ENCODE data around the gene EXOC7. TPM values are rescaled to one million over a fixed set of nuclear protein-coding genes. Genes with fewer than 3 reads are reported as not detected.

EXOC7 gene
- total and polyA plus RNA-seq, 2 of the 4 experiments (the other 2 are of a cell fraction): 85.9 to 118 TPM

DNA sequence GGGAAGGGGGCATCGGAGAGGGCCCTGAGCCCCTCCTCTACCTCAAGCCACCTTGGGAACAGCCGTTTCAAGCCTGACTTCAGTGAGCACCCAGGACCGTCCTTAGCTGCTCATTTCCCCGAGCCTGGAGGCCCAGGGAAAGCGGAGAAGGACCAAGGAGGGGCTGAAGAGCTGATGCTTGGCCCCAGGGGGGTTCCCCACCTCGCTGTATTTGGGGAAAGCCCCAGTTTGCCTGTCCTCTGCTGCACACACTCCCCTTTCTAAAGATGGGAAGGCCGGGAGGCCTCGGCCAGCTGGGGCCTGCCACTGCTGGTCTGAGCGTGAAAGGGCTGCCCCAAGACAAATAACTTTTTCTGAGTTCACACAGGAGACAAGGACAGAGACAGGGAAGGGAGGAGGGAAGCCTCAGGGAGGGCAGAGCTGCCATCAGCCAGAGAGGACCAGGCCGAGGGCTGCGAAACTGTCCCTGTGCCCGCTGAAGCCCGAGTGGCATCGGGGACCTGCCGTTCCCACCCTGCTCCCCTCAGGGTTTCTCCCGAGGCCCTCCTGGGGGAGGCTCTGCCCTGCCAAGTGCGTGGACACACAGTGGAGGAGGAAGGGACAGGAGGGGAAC lies 13.0 kb downstream of the EXOC7 start:
- 94% methylated on average over 8 of the region's 17 CpGs; no CpG with 5 or more reads in 1 of the 2 experiments for WGBS, 2 experiments (ENCODE audit: extremely low coverage in 2 of 2, insufficient read length in 1 of 2)
- intact Hi-C loops (cut with micrococcal nuclease): no loop called here
- dilution Hi-C loops (cut with HindIII; ENCODE audit: low sequenced_read_pairs, unreplicated experiment): no loop called here

More for the DNA sequence above, 13.0 kb downstream of the EXOC7 start:
- no peaks in the 10 kb centered on the region; the same call in 1 of the 2 replicates for H4K20me1 ChIP-seq (ENCODE audit: insufficient read depth, low read length)
- no peak overlapping the region for H2BK120ac ChIP-seq (ENCODE audit: low read depth, low read length)
- no peak overlapping the region for H3K4ac ChIP-seq (ENCODE audit: low read depth, low read length)
- H2BK5ac ChIP-seq (ENCODE audit: low read depth, low read length, poor library complexity, severe bottlenecking): no peak overlapping the region
- H2AK9ac ChIP-seq (replicated peaks; ENCODE audit: low read depth, low read length, poor library complexity): no peak overlapping the region
- H3K4me1 ChIP-seq (ENCODE audit: control insufficient read depth, insufficient read depth, low read length): no peaks in the 10 kb centered on the region
- no peak overlapping the region for H2AK5ac ChIP-seq (ENCODE audit: low read depth, low read length)
- peaks cover 5 to 20% of the 10 kb centered on the region in 2 experiments; a peak in 3 of 4 replicates for H3K79me1 ChIP-seq (ENCODE audit: low read depth in 1 of 2, low read length in 2 of 2)
- H3K36me3 ChIP-seq (ENCODE audit: control insufficient read depth, insufficient read depth, low read length): peaks cover 71% of the 10 kb centered on the region
- no peaks in the 10 kb centered on the region for H3K9me1 ChIP-seq (ENCODE audit: insufficient read depth, low read length)
- ChIA-PET POLR2A (ENCODE audit: unreplicated experiment) (no interaction called here), CTCF (no interaction called here)
- TF ChIP-seq RAD21 (IDR thresholded peaks at IDR 0.05; ENCODE audit: low read length) (no peak), POLR2A (IDR thresholded peaks at IDR 0.05; ENCODE audit: low read depth, low read length) (no peak), FOS (IDR thresholded peaks at IDR 0.05; ENCODE audit: low read depth, low read length) (no peak), CEBPB (IDR thresholded peaks at IDR 0.05; ENCODE audit: low read depth, low read length) (no peak), MAFK (IDR thresholded peaks at IDR 0.05; ENCODE audit: low read depth, low read length) (no peak), RCOR1 (IDR thresholded peaks at IDR 0.05; ENCODE audit: insufficient replicate concordance, low read length) (no peak), MAZ (IDR thresholded peaks at IDR 0.05; ENCODE audit: borderline replicate concordance, low read depth, low read length) (no peak), BHLHE40 (IDR thresholded peaks at IDR 0.05; ENCODE audit: low read depth, low read length) (no peak), NFE2L2 (IDR thresholded peaks at IDR 0.05; ENCODE audit: low read depth, low read length) (no peak), MXI1 (IDR thresholded peaks at IDR 0.05; ENCODE audit: borderline replicate concordance, low read depth, low read length) (no peak), SMC3 (IDR thresholded peaks at IDR 0.05; ENCODE audit: low read depth, low read length) (no peak), RFX5 (IDR thresholded peaks at IDR 0.05; ENCODE audit: low read depth, low read length) (no peak), CHD1 (IDR thresholded peaks at IDR 0.05; ENCODE audit: low read depth, low read length) (no peak)
- TF ChIP-seq, protein P1, sequence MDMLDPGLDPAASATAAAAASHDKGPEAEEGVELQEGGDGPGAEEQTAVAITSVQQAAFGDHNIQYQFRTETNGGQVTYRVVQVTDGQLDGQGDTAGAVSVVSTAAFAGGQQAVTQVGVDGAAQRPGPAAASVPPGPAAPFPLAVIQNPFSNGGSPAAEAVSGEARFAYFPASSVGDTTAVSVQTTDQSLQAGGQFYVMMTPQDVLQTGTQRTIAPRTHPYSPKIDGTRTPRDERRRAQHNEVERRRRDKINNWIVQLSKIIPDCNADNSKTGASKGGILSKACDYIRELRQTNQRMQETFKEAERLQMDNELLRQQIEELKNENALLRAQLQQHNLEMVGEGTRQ (IDR thresholded peaks at IDR 0.05; ENCODE audit: low read depth, low read length): no peak
- TF ChIP-seq, protein P2, sequence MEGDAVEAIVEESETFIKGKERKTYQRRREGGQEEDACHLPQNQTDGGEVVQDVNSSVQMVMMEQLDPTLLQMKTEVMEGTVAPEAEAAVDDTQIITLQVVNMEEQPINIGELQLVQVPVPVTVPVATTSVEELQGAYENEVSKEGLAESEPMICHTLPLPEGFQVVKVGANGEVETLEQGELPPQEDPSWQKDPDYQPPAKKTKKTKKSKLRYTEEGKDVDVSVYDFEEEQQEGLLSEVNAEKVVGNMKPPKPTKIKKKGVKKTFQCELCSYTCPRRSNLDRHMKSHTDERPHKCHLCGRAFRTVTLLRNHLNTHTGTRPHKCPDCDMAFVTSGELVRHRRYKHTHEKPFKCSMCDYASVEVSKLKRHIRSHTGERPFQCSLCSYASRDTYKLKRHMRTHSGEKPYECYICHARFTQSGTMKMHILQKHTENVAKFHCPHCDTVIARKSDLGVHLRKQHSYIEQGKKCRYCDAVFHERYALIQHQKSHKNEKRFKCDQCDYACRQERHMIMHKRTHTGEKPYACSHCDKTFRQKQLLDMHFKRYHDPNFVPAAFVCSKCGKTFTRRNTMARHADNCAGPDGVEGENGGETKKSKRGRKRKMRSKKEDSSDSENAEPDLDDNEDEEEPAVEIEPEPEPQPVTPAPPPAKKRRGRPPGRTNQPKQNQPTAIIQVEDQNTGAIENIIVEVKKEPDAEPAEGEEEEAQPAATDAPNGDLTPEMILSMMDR (conservative IDR thresholded peaks at IDR 0.05; ENCODE audit: low read depth, low read length): no peak
- TF ChIP-seq, protein P3, sequence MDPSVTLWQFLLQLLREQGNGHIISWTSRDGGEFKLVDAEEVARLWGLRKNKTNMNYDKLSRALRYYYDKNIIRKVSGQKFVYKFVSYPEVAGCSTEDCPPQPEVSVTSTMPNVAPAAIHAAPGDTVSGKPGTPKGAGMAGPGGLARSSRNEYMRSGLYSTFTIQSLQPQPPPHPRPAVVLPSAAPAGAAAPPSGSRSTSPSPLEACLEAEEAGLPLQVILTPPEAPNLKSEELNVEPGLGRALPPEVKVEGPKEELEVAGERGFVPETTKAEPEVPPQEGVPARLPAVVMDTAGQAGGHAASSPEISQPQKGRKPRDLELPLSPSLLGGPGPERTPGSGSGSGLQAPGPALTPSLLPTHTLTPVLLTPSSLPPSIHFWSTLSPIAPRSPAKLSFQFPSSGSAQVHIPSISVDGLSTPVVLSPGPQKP (IDR thresholded peaks at IDR 0.05; ENCODE audit: borderline replicate concordance, low read depth, low read length): no peak
- no peaks in the 10 kb centered on the region for H3K27me3 ChIP-seq (ENCODE audit: control insufficient read depth, insufficient read depth, low read length)
- H3K9ac ChIP-seq (ENCODE audit: low read depth, low read length): no peak overlapping the region
- in situ Hi-C loops (cut with MboI; ENCODE audit: low sequenced_read_pairs): no loop called here
- H4K5ac ChIP-seq (ENCODE audit: low read depth, low read length): no peak overlapping the region
- no peak overlapping the region for H3K14ac ChIP-seq (replicated peaks; ENCODE audit: low read depth, low read length)
- H4K8ac ChIP-seq (ENCODE audit: low read depth in 2 of 2, low read length in 2 of 2): no peak overlapping the region
- H3K56ac ChIP-seq (ENCODE audit: extremely low read depth, insufficient read depth, low read length): no peak overlapping the region
- H3K4me3 ChIP-seq (ENCODE audit: insufficient read depth, low read depth, low read length): no peak overlapping the region
- no peak for DNase-seq
- no peak overlapping the region for H3K18ac ChIP-seq (ENCODE audit: low read depth, low read length)
- no peaks in the 10 kb centered on the region for H3K9me3 ChIP-seq (ENCODE audit: control insufficient read depth, insufficient read depth, low read length)
- H4K91ac ChIP-seq (ENCODE audit: insufficient read depth, low read depth, low read length): no peak overlapping the region
- no peak overlapping the region for H3K27ac ChIP-seq (ENCODE audit: insufficient read depth, low read length)
- no peak overlapping the region for H2BK15ac ChIP-seq (ENCODE audit: low read depth, low read length)
- BruUV-seq (replicated peaks): no TSS peak
- no peak overlapping the region for H2AFZ ChIP-seq (replicated peaks; ENCODE audit: low read length, poor library complexity)
- no peak overlapping the region for H3K23ac ChIP-seq (ENCODE audit: low read depth, low read length)
- ATAC-seq (ENCODE audit: low read depth): no peak
- H3K4me2 ChIP-seq (ENCODE audit: low read depth, low read length): no peak overlapping the region
- no peak overlapping the region for H2BK20ac ChIP-seq (ENCODE audit: low read depth, low read length)

Measured in IMR-90 (cell line).